Daoy (cell line): ENCODE measurements around the gene TLL2. TPM values are rescaled to one million over a fixed set of nuclear protein-coding genes. Genes with fewer than 3 reads are reported as not detected.
"Not testable (repeated sequence)": the region's sequence is repeated elsewhere in the genome, so short reads cannot be mapped to it uniquely, and the experiment has no call there.

ENCODE experiments used
- DNase-seq: peaks from one replicate; pipeline ENCODE4 v3.0.0-alpha.2; 2015; ENCODE audit warnings: low read depth
- total RNA-seq: library from RNA; depleted of rRNA; stranded (reverse); fragments of >200 nt; shearing (Covaris generic); gene quantifications from 2 replicates; pipeline ENCODE4 v1.2.3, GENCODE V29; 2014; rRNA removed

The TLL2 gene
- total RNA-seq = 0.15 and 0.29 TPM in 2 replicates

DNA sequence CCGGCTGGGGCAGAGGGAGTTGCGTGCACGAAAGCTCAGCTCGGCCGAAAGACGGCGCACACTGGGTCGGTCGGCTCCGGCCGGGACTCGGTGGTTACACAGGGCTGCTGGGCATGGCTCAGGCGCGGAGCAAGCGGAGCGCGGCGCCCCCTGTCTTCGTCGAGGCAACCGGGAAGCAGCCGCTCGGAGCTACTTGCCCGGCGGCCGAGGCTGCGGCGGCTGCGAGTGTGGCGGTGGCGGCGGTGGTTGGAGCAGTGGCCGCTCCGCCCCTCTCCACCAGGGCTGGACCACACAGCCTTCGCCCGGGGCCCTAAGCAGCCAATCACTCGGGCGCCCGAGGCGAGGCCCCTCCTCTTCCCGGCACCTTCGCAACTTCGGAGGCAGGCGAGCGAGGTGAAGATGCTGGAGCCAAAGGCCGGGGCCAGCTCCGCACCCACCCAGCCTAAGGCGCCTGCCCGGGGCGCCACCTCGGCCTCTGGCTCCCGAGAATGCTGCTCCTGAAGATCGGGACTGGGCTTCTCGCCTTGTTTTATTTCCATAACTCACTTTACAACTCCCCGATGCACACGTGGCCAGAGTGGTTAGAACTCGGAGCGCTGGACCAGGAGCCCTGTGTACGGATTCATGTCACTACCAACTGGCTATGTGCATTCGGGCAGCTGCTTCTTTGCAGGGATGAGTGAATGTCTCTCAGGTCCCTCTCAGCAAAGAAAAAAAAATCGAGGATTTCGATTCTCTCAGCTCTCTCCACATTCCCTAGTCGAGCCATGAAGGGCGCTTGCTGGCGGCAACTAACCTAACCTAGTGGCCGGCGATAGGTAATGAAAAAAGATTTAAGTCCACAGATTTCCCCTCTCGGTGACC lies at the start of gene TLL2:
TLL2 (minus strand) TSS at position 229 of the 864 bp plus-strand sequence. CDS start 241 bp downstream, outside the sequence.
- peak; percentile 92 for DNase-seq

- DNase-seq = no peak
Observed at GRCh38 chr10:96560966-96561887, 47.5 kb upstream of the TLL2 start.

DNA sequence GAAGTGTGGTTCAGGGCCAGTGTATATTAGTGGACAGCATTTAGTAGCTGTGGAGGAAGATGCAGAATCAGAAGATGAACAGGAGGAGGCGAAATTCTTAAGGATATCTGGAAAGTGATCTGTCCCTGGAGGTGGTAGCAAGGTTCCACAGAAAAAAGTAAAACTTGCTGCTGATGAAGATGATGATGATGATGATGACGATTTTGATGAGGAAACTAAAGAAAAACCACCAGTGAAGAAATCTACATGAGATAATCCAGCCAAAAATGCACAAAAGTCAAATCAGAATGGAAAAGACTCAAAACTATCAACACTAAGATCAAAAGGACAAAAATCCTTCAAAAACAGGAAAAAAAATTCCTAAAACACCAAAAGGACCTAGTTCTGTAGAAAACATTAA lies 46.8 kb upstream of the TLL2 start:
- DNase-seq = no peak

- no peak for DNase-seq
Observed at GRCh38 chr10:96556003-96556402, 42.3 kb upstream of the TLL2 start.

DNA sequence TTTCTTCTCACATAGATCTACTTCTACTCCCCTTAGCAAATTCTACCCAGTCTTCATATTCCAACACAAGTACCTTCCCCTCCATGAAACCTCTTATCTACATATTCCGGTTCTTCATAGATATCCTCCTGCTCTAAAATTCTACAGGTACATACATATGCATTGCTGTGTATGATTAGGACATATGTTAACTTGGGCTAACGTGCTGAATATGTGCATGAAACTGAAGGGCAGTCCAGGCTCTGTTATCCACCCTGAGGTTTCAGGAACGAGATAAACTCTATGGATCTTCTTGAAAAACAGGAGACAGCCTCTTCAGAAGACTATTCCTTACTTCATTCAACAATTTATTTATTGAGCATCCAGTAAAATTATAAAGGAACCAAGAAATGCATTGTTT lies 41.6 kb upstream of the TLL2 start:
- no peak for DNase-seq

DNA sequence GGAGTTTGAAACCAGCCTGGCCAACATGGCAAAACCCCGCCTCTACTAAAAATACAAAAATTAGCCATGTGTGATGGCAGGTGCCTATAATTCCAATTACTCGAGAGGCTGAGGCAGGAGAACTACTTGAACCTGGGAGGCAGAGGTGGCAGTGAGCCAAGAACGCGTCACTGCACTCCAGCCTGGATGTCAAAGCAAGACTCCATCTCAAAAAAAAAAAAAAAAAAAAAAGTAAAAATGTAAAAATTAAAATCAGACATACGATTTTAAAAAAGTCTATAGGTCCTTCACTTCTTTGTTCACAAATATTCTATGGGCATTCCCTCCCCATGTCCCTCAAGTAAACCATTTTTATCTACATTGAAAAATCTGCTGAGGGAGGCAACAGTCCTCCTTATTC lies 34.9 kb upstream of the TLL2 start:
- DNase-seq = peak; percentile 7

DNA sequence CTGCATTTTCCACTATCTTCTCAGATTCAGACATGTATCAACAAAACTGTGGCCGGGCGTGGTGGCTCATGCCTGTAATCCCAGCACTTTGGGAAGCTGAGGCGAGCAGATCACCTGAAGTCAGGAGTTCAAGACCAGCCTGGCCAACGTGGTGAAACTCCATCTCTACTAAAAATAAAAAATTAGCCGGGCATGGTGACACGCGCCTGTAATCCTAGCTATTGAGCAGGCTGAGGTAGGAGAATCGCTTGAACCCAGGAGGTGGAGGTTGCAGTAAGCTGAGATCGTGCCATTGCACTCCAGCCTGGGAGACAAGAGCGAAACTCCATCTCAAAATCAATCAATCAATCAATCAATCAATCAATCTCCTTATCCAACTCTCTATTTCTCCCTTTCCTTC lies 31.8 kb upstream of the TLL2 start:
- DNase-seq = not testable (repeated sequence)

GRCh38 chr10:96541921-96542320 lies 28.2 kb upstream of the TLL2 start:
- DNase-seq = no peak

GRCh38 chr10:96540240-96540639 lies 26.5 kb upstream of the TLL2 start:
- DNase-seq = no peak

GRCh38 chr10:96538683-96539082 lies 25.0 kb upstream of the TLL2 start:
- DNase-seq = no peak

- DNase-seq = no peak
Observed at GRCh38 chr10:96536129-96536528, 22.4 kb upstream of the TLL2 start.

DNA sequence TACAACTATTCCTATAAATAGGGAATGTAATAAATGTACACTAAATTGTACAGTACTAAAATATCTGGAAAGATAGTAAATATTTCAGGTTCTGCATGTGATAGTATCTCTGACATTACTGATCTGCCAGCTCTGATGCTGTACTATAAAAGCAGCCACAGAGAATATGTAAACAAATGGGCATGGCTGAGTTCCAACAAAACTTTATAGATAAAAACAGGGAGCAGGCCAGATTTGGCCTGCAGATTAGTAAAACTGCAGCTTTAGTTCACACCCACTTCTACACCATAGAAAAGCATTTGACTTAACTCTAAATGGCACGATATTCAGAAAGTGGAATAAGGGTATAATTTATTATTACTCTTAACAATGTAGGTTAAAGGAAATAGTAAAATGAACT lies 18.8 kb upstream of the TLL2 start:
- DNase-seq = no peak

- no peak for DNase-seq
Observed at GRCh38 chr10:96529634-96530279, 16.0 kb upstream of the TLL2 start.

DNA sequence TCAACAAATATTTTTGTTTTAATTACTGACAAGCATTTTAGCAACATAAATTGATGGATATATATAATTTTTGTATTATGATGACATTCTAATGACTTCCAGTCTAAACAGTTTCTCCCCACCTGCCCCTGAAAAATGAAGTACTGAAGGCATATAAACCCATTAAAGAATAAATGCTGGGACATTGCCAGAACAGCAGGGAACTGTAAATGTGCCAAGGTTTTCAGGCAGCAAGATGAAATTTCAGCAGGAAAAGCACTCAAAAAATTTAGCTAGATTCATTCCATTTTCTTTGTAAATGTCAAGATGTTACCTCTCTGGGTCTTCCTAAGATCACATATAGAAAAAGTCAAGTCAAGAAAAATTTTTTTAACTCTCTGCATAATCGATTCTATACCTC lies 11.0 kb upstream of the TLL2 start:
- no peak for DNase-seq

- DNase-seq = no peak
Observed at GRCh38 chr10:96517284-96517683, 3.6 kb upstream of the TLL2 start.

GRCh38 chr10:96516337-96516736 lies 2.6 kb upstream of the TLL2 start:
- no peak for DNase-seq

GRCh38 chr10:96513305-96513697 lies 425 bp downstream of the TLL2 start:
- DNase-seq = no peak

DNA sequence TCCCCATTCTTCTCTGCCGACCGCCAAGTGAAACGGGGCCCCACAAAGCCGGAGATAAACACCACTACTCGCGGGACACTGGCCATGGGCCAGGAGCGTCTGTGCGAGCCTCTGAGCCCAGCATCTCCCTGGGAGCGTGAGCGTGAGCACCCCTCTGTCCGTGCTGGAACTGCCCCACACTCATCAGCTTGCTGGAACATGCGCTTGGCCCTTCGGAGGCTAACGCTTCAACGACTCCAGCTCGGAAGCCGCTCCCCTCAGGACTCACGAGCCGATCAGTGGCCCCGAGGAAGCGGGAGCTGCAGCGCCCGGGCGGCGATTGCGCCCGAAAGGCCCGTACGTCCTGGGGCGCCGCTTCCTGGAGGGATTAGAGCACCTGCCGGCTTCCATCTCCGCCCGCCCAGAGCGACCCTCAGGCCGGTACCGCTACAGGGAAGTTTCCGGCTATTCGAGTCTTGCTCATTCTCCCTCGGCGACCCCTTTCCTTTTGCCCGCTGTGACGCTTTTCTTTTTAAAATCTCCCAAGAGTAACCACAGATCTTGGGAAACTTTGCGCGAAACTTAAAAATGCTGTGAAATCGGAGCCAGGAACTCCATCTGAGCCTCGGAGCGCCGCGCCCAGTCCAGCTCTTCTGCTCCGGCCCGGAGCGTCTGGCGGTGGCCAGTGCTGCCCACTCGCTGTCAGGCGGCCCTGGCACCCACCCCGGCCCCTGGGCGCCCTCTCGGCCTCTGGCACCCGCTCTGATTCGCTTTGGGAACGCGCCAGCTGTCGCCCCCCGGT lies 1.0 kb downstream of the TLL2 start:
- DNase-seq = peak; percentile 32

DNA sequence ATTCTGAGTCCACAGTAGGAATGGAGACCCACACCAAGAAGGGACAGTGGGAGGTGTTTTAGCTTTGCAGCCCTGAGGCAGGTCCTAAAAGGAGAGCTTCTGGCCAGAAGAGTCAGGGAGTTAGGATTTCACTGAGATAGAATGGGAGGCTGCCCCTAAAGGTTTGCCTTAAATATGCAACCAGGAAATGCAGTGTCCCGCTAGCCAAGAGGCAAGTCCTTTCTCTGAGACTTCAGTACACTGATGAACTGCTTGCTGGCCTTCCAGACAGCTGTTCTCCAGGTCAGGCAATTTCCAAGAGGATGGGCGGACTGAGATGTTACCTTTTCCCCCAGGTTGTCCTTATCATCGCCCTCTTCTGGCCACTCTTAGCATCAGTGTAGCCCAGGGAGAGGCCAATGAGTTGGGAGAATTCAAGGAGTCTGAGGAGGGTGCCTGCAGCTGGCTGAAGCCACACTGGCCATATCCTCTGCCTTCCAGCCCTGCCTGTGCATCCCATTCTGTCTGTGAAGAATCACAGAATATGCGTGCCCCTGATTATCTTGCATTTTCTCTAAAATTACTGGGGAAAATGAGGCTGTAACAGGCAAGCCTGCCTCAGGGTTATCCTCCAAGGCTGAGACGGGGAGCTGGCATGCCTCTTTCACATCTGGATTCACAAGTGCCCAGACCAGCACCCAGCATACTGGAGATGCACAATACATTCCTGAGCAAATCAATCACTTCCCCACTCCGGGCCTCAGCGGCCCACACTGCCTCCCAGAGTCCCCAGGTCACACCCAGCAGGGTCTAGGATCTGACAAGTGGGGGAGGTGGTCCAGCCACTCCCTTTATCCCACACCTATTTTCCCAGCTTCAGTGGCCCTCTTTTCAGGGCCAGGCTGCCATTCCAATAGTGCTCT lies 2.4 kb downstream of the TLL2 start:
- peak; percentile 47 for DNase-seq

DNA sequence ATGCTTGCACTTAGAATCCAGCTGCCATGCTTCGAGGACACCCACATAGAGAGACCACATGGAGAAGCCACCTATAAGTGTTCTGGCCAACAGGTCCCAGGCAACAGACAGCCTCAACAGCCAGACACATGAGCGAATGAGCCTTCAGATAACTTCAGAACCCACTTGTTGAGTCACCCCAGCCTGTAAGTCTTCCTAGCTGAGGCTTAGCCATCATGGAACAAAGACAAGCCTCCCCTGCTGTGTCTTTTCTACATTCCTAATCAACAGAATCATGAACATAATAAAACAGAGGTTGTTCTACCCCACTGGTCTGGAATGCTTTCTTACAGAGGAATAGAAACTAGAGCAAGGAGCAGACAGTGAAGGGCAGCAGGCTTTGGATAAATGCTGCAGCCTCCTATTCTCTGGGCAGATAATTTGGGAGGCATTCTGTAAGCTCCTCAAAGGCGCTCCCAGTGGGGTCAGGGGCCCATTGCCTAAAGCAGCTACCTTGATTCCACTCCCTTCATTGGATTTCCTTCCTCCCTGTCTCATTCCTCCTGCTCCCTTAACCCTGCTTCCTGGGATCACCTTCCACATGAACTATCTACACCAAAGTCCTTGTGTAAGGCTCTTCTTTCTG lies 4.6 kb downstream of the TLL2 start:
- peak; percentile 80 for DNase-seq
